HTR-8/SVneo (cell line): ENCODE data around the gene GRK3.

Experiments
- DNase-seq: peaks from one replicate; pipeline ENCODE4 v3.0.0; 2011; ENCODE audit warnings: low spot score, mixed read lengths; ENCODE audit not compliant: insufficient read length
- FAIRE-seq: peaks from 2 replicates; lab custom pipeline; 2011; peaks lifted over from hg19 to GRCh38; lab: Jason Lieb, UNC

Gene GRK3

DNA sequence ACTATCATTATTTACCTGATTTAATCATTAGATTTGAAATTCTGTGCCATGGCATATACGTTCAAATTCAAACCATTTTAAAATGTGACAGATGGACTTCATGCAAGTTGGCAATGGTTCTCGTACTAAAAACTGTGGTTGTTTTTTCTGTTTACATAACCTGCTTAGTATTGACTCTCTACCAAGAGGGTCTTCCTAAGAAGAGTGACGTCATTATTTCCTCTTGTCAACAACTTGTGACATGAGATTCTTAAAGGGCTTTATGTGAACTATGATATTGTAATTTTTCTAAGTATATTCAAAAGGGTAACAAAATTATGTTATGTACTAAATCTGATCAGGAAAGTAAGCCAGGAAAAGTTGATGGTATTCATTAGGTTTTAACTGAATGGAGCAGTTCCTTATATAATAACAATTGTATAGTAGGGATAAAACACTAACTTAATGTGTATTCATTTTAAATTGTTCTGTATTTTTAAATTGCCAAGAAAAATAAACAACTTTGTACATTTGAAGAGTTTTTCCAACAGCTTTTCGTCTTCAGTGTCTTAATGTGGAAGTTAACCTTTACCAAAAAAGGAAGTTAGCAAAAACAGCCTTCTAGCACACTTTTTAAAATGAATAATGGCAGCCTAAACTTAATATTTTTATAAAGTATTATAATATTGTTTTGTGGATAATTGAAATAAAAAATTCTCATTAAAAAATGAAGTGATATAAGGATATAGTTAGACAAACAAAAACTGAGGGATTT is 87.0 kb downstream of the GRK3 start:
- no peak for DNase-seq
- no peak for FAIRE-seq

DNA sequence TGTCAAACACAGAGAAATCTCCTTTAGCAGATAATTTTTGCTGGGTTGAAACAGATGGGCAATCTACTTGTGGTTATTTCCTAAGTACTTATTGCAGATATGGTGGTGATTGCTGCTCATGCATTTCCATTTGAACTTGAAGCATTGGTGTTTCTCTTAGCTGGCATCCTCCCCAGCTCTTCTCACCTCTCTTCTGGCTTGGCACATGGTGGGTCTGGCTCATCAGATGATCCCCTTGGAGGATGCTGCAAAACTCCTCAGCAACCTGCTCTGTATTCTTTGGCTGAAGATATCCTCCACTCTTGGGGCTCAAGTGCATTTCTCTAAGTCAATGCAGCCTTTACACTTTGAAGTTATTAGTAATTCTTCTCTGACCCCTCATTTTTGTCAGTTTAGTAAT is 90.2 kb downstream of the GRK3 start:
- FAIRE-seq: no peak
- DNase-seq: no peak

DNA sequence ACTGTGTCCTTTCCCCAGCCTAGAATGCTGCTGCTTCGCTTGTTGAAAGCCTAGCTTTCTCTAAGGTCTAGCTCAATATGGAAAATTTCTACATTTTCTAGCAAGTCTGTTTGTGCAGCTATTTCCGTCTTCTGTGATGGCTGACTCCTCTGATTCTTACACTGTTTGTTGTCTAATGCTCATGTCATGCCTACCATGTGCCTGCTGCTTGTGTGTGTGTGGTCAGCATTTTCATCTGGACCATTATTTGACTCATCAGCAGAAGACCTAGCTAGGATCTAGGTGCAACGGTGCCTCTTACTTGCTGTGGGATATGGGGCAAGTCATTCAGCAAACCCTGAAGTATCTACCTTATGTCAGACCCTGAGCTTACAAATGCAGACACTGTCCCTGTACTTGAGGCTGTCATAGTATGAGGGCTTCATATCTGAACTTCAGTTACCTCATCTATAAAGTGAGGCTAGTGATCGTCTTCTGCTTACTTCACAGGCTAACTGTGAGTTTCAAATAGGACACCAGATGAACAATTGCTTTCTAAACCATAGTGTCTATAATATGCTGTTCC is 91.0 kb downstream of the GRK3 start:
- FAIRE-seq (no peak), DNase-seq (no peak)

DNA sequence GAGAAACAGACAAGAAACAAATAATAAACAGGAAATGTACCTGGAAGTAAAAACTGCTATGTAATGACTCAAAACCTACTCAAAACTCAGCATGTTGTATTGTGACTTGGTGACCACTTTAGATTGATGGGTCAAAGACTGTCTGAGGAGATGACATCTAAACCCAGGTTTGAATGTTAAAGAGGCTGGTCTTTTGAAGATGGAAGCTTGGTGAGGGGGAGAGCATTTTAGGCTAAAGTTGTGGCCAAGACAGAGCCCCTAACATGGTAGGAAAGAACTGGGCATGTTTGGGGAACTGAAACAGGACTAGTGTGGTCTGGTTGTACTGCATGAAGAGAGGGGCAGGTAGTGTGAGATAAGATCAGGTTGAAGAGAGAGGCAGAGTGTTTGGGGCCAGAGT is 92.2 kb downstream of the GRK3 start:
- FAIRE-seq (no peak), DNase-seq (no peak)

DNA sequence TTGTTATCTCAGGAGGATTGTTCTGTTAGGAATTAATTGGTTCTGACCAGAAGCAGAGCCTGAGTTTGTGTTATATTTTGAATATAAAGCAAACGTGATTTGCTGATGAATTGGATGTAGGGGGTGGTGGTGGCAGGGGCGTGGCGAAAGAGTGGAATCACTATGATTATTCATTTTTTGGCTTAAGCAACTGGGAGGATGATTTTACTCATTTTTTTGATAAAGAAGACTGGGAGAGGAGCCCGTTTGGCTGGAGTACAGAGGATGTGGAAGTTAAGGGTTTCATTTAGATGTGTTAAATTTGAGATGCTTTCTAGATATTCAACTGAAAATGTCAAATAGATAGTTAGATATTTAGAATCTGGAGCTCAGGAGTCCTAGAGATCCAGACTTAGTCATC is 94.2 kb downstream of the GRK3 start:
- DNase-seq: no peak
- no peak for FAIRE-seq

DNA sequence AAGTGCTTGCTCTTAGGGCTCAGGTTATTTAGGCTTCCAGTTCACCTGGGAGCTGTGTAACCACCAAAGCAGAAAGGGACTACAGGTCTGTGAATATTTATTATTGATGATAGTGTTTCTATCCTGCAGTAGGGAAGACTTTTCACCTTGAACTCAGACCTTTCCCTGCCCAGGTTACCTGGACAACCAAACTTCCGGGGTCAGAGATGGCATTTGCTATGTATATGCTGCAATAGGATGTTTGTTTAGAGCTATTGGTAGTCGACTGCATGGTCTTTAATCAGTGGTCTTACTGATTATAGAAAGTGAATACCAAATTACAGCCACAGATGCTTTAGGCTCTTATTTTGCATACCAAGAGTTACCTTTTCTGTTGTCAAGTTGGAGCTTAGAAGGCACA is 94.9 kb downstream of the GRK3 start:
- no peak for DNase-seq
- FAIRE-seq: no peak

DNA sequence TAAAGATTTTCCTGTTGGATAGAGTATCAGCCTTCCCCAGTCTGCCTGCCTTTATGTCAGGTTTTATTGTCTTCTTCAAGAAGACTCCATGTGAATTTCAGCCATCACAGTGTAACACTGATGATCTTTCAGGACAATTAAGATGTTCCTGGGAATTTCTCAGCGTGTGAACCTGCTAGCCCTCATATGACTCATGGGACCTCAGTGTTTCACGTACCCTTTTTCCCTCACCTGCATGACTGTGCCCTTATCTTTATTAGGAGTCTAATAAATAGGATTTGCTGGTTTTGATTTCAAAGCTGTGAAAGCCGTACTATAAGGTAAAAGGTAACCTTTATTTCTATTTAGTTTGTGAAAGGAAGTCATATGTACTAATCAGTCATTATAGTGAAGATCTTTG is 95.9 kb downstream of the GRK3 start:
- DNase-seq (no peak), FAIRE-seq (no peak)

DNA sequence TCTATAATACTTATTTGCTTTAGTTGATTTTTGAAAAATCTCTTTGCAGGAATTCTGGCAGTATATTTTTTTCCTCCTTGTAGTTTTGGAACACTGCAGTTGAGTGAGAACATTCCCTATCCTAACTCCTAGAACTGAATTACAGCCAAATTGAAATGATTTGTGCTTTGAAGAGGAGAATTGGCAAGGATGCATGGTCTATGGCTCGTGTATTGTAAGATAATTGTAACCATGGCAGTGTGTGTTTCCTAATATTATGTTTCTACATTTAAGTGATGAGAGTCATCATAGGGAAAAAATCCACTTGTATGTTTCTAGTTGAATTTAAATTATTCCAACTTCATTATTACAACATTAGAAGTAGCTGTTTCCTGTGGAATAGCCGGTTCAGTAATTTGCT is 96.6 kb downstream of the GRK3 start:
- FAIRE-seq (no peak), DNase-seq (no peak)

DNA sequence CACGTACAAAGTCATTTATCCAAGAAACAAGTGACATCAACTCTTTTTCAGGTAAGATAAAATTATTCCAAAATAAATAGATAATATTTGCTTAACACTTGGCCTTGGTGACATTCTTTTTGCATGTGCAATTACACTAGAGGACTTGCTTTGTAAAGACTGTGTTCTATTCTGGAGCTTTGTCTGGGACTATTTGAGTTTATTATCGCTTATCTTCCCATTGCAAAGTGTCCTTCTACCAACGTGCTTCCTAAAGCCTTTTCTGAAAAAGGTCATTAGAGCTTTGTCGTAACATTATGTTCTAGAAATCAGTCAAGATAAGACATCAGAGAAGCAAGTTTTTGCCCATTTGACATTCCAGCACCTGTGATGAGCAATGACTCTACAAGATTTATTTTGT is 99.2 kb downstream of the GRK3 start:
- DNase-seq (no peak), FAIRE-seq (no peak)

DNA sequence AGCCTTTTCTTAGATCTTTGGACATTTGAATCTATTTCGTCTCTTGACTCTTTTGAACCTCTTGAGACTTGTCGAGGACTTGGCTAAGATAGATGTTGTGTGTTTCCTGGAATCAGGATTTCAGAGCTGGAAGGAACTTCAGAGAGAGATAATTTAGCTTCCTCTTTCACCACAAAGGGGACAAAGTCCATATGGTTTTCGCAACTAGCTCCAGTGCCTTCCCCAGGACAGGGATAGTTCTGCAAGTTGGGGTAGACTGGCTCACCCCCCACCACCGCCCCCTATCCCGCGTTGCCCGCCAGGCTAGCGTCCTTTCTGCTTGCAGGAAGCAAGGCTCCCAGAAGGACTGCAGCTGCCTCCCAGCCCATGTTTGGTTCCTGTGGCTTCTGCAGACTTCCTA is 101.8 kb downstream of the GRK3 start:
- DNase-seq (no peak), FAIRE-seq (no peak)

DNA sequence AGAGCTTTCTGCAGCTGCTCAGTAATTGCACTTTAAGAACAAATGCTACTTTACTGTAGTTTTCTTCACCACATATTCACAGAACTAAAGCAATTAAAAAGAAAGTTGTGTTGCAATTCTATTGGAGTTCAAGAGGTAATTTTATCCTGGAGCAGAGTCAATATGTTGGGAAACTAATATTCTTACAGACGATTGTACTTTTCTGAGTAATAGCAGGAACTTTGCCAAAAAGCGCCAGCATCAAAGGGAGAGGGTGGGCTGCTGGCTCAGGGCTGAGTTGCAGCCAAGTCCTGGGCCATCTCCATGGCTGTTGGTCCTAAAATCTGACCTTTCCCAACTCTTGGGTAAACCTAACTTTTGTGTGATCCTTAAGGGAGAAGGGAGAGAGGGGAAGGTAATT is 104.0 kb downstream of the GRK3 start:
- no peak for FAIRE-seq
- DNase-seq: no peak

DNA sequence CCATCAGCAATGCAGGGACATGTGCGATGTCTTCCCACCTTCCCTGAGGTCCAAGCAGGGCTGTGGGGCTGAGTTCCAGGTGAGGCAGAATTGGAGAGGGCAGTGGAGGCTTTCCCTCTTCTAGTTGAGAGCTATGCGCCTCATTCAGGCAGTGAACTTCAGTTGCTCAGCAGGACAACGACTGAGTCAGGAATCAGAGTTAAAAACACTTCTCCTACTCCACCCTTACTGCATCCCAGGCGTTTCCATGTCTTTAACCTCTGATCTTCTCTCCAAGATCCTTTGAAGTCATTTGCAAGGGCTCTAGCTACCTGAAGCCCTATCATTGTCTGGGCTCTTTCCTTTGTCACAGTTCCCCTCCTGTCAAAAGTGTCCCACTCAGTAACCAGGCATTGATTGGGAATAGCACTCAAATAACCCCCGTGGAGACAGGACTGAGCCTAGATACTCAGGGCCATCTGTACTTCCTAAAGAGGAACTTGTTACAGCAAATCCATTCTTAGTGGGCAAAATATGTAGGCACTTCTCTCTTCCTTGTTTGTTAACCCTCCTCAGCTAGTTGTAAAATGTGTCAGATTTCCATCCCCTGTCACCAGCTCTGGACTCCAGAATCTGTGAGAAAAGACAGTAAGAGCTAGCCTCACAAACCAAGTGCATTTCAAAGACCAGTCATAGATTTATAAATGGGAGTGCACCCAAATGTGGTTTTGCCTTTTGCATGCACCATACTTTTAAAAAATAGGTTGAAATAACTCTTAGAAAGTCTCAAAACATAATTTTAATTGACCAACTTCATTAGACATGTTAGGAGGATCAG is 105.0 kb downstream of the GRK3 start:
- FAIRE-seq (no peak), DNase-seq (no peak)

DNA sequence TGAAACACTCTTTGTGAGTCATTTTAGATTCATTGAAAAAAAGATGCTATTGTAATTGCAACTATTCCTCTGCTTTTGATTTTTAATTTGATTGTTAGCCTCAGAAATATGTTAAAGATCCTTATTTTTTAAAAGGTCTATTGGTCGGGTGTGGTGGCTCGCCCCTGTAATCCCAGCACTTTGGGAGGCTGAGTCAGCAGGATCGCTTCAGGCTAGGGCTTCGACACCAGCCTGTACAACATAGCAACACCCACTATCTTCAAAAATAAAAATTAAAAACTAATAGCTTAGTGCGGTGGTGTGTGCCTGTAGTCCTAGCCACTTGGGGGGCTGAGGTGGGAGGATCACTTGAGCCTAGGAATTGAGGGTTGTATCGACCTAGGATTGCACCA is 105.6 kb downstream of the GRK3 start:
- FAIRE-seq: no peak
- DNase-seq: no peak

DNA sequence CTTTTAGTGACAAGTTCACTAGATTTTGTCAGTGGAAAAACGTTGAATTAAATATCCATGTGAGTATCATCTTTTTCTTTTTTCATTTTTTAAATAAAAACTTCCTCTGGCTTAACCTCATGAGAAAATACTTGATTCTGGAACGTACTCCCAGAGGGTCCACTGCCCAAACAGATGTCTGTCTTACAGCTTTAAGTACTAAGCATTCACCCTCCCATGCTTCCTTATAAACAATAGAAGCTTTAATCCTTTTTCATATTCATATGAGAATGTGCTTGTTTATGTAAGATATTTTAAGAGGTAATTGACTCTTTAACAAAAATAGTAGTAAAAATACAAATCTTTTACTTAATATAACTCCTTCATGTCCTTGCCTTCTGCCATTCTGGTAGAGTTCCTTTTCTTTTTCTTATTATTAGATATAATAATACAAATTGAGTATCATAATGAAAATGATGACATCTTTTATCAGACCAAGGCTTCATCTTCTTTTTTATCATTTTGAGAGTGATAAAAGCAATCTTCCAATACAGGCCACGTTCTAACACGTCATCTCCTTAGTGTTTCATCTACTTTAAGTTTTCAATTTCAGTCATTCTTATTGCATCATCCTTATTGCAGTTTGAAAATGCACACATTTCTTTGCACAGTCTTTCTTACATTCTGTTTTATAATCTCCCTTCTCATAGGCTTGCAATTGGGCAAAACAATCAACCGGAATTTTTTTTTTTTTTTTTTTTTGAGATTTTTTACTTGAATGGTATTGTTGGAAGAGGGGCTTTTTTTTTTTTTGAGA is 108.0 kb downstream of the GRK3 start:
- DNase-seq (no peak), FAIRE-seq (no peak)

DNA sequence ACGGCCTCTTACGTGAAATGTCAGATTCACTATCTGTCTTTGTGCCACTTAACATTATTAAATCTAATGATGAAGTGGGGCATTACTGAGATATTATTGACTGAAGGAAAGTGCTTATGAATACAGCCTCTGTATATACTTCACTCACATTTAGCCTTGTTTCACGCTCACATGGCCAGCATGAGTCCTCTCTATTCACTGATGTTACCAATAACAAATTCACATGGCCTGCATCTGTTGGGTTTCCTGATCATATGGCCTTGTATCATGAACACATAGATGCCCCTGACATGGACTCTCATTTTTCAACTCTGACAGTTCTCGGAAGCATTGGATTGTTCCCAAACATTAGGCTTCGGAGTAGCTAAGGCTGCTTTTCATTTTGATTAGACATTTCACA is 109.2 kb downstream of the GRK3 start:
- FAIRE-seq (no peak), DNase-seq (no peak)

DNA sequence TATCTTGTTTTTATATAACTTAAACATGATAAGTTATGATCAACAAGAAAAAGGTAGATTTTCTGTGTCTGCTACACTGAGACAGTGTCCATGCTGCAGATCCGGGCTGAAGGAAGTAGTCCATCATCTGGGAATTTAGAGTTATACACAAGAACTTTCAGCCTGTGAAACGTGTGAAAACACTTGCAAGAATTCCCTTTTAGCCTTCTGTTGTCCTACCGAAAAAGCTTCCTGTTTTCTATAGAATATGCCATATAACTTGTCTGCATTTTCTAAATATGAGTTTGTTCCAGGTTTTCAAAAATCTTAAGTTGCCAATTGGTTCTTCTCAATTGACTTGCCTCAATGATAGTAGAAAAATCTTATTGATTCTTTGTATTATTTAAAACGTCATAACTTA is 113.2 kb downstream of the GRK3 start:
- DNase-seq (no peak), FAIRE-seq (no peak)

DNA sequence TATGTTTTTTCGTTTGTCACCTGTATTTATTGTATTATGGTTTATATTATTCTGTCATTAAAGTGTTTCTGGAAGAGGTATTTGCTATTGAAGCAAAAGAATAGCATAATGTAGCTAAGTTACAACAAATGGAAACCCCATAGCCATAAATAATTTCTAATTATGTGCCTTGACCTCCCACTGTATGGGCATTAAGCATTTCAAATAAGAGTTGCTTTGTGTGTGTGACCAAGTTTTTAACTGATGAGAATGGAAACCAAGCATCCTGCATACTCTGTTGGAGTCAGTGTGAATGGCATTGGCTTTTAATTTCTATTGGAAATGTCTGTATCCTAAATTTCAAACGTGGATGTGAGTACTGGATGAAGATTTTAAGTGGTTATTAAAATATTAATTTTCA is 115.6 kb downstream of the GRK3 start:
- FAIRE-seq: no peak
- no peak for DNase-seq

DNA sequence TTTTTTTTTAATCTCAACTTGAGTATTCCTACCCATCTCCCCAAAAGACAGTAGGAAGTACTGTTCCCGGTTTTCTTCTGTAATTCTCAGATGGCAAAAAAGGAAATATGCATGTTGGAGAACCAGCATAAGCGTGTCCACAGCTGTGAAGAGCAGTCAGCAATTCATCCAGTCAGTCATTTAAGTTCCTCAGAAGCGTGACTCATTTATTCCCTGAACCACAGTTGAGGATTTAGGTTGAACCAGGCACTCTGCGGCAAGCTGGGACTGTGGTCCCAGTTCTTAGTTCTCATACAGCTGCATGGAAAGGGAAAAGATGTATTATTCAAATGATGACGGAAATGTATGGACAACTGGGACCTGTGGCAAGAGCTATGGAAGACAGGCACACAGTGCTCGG is 116.5 kb downstream of the GRK3 start:
- DNase-seq (no peak), FAIRE-seq (no peak)

DNA sequence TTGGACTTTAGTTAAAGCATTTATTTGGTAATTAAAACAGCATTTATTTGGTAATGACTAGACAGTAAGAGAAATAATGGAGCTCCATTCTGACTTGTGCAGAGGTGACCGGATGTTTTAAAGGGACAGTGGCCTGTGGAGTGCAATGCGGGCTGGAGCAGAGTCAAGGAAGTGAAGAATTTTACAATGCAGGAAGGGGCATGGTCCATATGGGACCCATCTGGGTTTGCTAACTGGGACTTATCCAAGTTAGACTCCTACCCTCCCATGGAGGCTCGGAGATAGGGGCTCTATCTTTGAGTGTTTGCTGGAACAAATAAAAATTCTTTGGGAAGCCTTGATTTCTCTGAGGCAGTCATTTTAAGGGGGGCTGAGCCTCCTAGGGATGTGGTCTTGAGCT is 117.6 kb downstream of the GRK3 start:
- no peak for FAIRE-seq
- no peak for DNase-seq

DNA sequence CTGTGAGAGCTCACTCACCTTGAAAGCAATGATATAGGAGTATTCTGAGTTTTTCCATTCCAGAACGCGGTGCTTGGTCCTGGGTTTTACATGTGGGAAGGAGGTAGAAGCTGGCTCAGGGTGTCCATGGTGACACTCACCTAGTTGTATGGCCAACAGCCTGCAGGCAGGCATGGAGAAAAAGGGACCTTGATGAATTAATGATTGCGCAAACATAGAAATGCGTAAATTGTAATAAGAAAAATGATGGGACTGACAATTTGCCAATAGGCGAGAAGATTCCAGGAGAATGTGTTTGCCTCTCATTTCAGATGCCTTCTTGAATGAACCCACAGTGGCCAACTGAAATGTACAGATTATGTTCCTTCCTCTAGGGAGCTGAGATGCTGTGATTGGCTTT is 124.2 kb downstream of the GRK3 start:
- no peak for FAIRE-seq
- DNase-seq: no peak

DNA sequence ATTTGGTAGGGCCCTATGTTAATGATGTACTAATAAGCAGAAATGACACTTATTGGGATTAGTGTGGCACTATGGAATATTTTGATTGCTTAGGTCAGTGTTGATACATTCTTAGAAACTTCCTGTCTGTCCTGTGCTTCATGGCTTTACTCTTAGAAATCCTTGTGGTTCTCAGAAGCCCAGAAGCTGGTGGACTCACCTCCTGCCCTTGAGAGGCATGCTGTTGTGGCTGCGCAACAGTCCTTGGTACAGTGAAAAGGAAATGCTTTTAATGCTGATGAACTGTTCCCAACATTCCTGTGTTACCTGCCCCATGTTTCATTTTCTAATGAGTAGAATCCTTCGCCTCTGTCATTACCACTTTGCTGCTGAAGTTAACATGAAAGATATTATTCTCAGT is 125.2 kb downstream of the GRK3 start:
- FAIRE-seq (no peak), DNase-seq (no peak)
